Loucy (cell line): Measurements from ENCODE around the gene CAGE1.

Experiments
- EZH2phosphoT487 ChIP-seq: fragments of 200-600 bp; IDR thresholded peaks from 2 replicates; pipeline ENCODE4 v1.6.1; 2018; ENCODE audit warnings: antibody characterized with exemption, mild to moderate bottlenecking, moderate library complexity, borderline replicate concordance
- TF ChIP-seq, protein P1 (sequence below): fragments of 200-600 bp; sonication (generic); conservative IDR thresholded peaks from 2 replicates; pipeline ENCODE4 v1.5.1; 2014; ENCODE audit warnings: mild to moderate bottlenecking, antibody characterized with exemption, low read length

DNA sequence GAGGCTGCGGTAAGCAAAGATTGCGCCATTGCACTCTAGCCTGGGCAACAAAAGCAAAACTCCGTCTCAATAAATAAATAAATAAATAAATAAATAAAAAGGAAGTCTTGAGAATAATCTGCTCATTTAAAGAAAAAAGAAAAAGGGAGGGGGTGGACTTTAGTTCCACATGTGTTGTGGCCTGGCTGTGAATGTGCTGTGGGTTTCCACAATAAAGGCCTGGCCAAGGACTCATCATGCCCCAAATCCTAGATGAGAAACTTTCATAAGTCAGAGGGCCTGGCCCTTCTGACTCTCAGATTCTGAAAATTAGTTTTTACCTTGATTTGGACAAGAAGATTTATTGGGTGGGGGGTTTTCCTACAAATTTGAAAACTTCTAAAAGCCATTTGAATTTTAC lies 48.5 kb upstream of the CAGE1 start:
- TF ChIP-seq, protein P1, sequence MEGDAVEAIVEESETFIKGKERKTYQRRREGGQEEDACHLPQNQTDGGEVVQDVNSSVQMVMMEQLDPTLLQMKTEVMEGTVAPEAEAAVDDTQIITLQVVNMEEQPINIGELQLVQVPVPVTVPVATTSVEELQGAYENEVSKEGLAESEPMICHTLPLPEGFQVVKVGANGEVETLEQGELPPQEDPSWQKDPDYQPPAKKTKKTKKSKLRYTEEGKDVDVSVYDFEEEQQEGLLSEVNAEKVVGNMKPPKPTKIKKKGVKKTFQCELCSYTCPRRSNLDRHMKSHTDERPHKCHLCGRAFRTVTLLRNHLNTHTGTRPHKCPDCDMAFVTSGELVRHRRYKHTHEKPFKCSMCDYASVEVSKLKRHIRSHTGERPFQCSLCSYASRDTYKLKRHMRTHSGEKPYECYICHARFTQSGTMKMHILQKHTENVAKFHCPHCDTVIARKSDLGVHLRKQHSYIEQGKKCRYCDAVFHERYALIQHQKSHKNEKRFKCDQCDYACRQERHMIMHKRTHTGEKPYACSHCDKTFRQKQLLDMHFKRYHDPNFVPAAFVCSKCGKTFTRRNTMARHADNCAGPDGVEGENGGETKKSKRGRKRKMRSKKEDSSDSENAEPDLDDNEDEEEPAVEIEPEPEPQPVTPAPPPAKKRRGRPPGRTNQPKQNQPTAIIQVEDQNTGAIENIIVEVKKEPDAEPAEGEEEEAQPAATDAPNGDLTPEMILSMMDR = no peak
- no peak for TF ChIP-seq EZH2phosphoT487
